GM06990 (cell line): ENCODE results near the gene RPUSD3.
"Not testable (repeated sequence)": the region's sequence is repeated elsewhere in the genome, so short reads cannot be mapped to it uniquely, and the experiment has no call there.

Source experiments
- DNase-seq: peaks from one replicate; pipeline ENCODE4 v3.0.0-alpha.2; 2011; ENCODE audit not compliant: insufficient read length; ENCODE audit errors: extremely low read depth
- H3K27me3 ChIP-seq: replicated peaks from 2 replicates; pipeline ENCODE4 v1.6.0; 2011; ENCODE audit warnings: low read length; ENCODE audit not compliant: control insufficient read depth, insufficient read depth
- H3K36me3 ChIP-seq: 2 replicates; pipeline ENCODE4 v1.5.1; 2011; ENCODE audit warnings: low read length; ENCODE audit not compliant: control insufficient read depth, insufficient read depth
- H3K4me3 ChIP-seq: replicated peaks from 2 replicates; pipeline ENCODE4 v1.5.1; 2011; ENCODE audit warnings: low read depth, mild to moderate bottlenecking, control low read depth, low read length
- TF ChIP-seq, protein P1 (sequence below): IDR thresholded peaks from 2 replicates; pipeline ENCODE4 v1.5.1; 2011; ENCODE audit warnings: low read length, control low read depth, mild to moderate bottlenecking, inconsistent platforms; ENCODE audit not compliant: insufficient read depth, poor library complexity, severe bottlenecking

RPUSD3 gene

DNA sequence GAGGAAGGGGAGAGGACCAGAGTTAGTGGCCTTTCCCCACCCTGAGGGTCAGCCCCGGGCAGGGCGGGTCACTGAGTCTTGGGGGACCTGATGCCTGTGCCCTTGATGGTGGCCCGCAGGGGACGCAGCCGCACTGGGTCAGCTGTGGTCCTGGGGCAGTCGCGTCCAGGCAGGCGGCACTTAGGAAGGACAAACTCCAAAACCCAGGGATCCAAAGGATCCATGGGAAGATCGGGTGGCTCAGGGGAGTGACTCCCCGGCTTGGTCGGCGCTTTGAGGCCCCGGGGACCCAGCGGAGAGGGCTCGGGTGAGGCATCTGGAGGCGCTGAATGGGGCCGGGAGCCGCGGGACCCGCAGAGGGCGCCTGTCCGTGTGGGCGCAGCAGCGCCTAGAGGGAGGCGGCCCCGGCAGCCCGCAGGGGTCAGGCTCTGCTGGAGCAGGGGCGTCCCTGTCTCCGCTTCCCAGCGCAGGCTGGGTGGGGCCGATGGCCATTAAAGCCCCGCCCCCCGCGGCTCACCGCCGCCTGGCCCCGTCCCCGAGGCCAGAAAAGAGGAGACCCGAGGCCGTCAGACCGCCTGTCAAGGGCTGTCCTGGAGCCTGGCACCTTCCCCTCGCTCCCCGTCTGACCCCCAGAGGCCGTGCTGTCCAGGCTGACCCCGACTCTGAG lies 18.7 kb upstream of the RPUSD3 start:
- Histone ChIP-seq H3K36me3 (no peaks in the 10 kb centered on the region), H3K27me3 (no peaks in the 10 kb centered on the region; the same call in 1 of the 2 replicates), H3K4me3 (no peak overlapping the region)
- DNase-seq = no peak
- TF ChIP-seq, protein P1, sequence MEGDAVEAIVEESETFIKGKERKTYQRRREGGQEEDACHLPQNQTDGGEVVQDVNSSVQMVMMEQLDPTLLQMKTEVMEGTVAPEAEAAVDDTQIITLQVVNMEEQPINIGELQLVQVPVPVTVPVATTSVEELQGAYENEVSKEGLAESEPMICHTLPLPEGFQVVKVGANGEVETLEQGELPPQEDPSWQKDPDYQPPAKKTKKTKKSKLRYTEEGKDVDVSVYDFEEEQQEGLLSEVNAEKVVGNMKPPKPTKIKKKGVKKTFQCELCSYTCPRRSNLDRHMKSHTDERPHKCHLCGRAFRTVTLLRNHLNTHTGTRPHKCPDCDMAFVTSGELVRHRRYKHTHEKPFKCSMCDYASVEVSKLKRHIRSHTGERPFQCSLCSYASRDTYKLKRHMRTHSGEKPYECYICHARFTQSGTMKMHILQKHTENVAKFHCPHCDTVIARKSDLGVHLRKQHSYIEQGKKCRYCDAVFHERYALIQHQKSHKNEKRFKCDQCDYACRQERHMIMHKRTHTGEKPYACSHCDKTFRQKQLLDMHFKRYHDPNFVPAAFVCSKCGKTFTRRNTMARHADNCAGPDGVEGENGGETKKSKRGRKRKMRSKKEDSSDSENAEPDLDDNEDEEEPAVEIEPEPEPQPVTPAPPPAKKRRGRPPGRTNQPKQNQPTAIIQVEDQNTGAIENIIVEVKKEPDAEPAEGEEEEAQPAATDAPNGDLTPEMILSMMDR = peak; percentile 16

DNA sequence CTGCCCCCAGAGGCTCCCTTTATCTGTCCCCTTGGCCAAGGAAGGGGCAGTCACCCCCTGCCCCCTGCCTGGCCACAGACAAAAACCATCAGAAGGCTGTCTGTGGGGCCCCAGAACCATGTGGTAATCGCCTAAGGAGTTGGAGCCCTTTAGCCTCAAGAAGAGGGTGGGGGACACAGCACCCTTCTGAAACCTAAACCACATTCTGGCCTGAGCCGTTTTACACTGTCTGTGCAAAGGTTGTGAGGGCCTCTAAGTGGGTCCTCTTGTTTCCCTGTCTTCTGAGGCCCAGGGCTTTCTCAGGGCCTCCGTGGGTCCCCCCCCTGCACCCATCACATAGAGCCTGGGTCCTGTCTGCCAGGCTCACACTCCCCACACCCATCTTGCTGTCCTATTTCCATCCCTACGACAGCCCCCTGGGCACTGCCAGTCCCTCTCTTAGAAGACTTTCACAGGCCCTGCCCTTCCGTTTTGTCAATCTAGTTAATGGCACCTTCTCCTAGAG lies 17.9 kb upstream of the RPUSD3 start:
- TF ChIP-seq, protein P1 = no peak
- DNase-seq = no peak

DNA sequence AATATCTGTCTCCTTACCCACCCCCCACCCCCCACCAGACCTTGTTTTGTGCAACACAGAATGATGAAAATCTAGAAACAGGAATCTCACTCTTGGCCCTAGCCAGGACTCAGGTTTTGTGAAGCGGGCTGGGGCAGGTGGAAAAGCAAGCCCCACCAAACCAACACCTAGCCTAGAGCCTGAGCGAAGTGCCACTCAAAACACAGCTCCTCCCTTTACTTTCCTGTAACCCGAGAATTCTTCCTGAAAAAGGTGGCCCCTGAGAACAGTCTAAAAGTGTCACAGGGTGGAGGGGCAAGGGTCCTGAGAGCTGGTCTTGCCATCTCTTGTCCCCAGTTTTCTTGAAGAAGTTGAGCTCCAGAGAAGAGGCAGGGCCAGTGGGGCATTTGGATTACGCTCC lies 17.4 kb upstream of the RPUSD3 start:
- Histone ChIP-seq H3K4me3 (no peak overlapping the region), H3K27me3 (no peaks in the 10 kb centered on the region; the same call in 1 of the 2 replicates), H3K36me3 (no peaks in the 10 kb centered on the region)
- TF ChIP-seq, protein P1 = no peak
- DNase-seq = no peak

More for the DNA sequence above, 17.9 kb upstream of the RPUSD3 start:
- Histone ChIP-seq H3K27me3 (no peaks in the 10 kb centered on the region; the same call in 1 of the 2 replicates), H3K4me3 (no peak overlapping the region), H3K36me3 (no peaks in the 10 kb centered on the region)

DNA sequence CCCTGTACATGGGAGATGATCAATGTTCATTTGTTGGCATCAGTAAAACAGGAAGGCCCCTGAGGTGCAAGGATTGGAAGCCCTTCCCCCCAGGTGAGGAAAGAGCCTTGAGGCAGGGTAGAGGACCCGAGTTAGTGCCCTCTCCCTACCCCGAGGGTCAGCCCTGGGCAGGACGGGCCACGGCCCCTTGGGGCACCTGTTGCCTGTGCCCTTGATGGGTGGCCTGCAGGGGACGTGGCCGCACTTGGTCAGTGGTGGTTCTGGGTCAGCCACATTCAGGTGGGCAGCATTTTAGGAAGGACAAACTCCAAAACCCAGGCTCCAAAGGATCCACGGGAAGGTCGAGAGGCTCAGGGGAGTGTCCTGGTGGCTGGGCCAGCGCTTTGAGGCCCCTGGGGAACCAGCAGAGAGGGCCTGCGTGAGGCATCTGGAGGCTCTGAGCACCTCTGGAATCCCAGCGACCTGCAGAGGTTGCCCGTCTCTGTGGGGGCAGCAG lies 15.8 kb upstream of the RPUSD3 start:
- no peaks in the 10 kb centered on the region for H3K36me3 ChIP-seq
- no peak for DNase-seq
- TF ChIP-seq, protein P1 = no peak
- H3K27me3 ChIP-seq = no peaks in the 10 kb centered on the region; the same call in 1 of the 2 replicates
- H3K4me3 ChIP-seq = no peak overlapping the region

DNA sequence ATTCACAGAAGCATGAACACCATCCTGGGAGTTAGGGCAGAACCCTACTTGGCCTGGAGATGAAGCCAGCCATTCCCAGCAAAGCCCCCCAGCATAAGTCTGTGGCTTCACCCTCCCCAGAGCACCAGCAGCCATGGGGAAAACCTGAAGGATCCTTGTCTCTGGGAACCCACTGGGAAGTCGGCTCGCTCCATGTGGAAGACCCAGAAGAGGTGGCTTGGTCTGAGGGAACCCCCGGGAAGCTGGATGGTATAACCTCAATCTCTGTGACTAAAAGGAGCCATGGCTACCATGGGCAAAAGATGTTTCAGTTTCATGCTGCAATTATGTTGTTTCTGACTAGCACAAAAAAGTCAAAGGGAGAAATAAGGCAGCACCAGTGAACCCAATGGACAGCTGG lies 11.8 kb upstream of the RPUSD3 start:
- DNase-seq = no peak
- Histone ChIP-seq H3K4me3 (no peak overlapping the region), H3K36me3 (no peaks in the 10 kb centered on the region), H3K27me3 (no peaks in the 10 kb centered on the region)
- TF ChIP-seq, protein P1 = no peak

DNA sequence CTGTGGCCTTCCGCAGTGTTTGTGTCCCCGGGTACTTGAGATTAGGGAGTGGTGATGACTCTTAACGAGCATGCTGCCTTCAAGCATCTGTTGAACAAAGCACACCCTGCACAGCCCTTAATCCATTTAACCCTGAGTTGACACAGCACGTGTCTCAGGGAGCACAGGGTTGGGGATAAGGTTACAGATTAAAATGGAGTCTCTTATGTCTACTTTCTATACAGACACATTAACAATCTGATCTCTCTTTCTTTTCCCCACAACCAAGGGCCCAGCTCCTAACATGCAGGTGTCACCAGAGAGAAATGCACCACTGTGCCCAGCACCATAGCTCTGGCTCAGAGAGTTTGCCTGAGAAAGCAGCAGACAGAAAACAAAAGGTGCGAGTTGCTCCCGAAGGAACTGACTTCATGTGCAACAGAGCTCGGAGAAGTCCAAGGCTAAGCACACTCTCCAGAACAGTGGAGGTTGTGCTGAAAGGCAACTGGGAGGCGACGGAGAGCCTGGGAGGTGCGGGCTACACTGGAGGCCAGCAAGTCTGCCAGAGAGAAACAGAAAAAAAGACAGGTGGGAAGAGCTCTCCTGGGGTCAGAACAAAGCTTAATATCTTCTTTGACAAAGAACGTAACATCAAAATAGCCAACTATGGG lies 10.6 kb upstream of the RPUSD3 start:
- not testable (repeated sequence) for H3K36me3 ChIP-seq, H3K27me3 ChIP-seq, H3K4me3 ChIP-seq, DNase-seq
